RWPE2 (cell line): ENCODE results near the gene EIF2D.

Experiments
- ATAC-seq: fragments of 200-7000 bp; cut with Tn5 transposase; 3 replicates; pipeline ENCODE4 v1.9.1; 2021; ENCODE audit warnings: low read depth
- DNase-seq: peaks from one replicate; pipeline ENCODE4 v3.0.0-alpha.2; 2020; ENCODE audit warnings: low spot score
- H3K27ac ChIP-seq: fragments of 450-650 bp; 2 replicates; pipeline ENCODE4 v1.5.1; 2017; ENCODE audit warnings: mild to moderate bottlenecking; ENCODE audit not compliant: poor library complexity, severe bottlenecking
- H3K27me3 ChIP-seq: fragments of 250-450 bp; sonication (Bioruptor Pico); 2 replicates; pipeline ENCODE4 v1.5.1; 2021; ENCODE audit warnings: mild to moderate bottlenecking, moderate library complexity; ENCODE audit not compliant: insufficient read depth, poor library complexity, severe bottlenecking
- H3K36me3 ChIP-seq: fragments of 250-450 bp; sonication (Bioruptor Pico); 2 replicates; pipeline ENCODE4 v1.5.1; 2020; ENCODE audit warnings: low read depth, mild to moderate bottlenecking, moderate library complexity
- H3K4me1 ChIP-seq: fragments of 250-450 bp; sonication (Bioruptor Pico); 2 replicates; pipeline ENCODE4 v1.5.1; 2021; ENCODE audit warnings: mild to moderate bottlenecking, moderate library complexity; ENCODE audit not compliant: insufficient read depth, poor library complexity, severe bottlenecking
- H3K4me3 ChIP-seq: fragments of 250-450 bp; sonication (Bioruptor Pico); 2 replicates; pipeline ENCODE4 v1.5.1; 2021; ENCODE audit warnings: mild to moderate bottlenecking, moderate library complexity; ENCODE audit not compliant: severe bottlenecking
- H3K9me3 ChIP-seq: fragments of 250-450 bp; sonication (Bioruptor Pico); 2 replicates; pipeline ENCODE4 v1.5.1; 2021; ENCODE audit warnings: mild to moderate bottlenecking, moderate library complexity; ENCODE audit not compliant: severe bottlenecking
- TF ChIP-seq, protein P1 (sequence below): fragments of 450-650 bp; IDR thresholded peaks from one replicate; pipeline ENCODE4 v1.5.1; 2017; ENCODE audit warnings: mild to moderate bottlenecking, moderate library complexity; ENCODE audit not compliant: poor library complexity, severe bottlenecking

The EIF2D gene

DNA sequence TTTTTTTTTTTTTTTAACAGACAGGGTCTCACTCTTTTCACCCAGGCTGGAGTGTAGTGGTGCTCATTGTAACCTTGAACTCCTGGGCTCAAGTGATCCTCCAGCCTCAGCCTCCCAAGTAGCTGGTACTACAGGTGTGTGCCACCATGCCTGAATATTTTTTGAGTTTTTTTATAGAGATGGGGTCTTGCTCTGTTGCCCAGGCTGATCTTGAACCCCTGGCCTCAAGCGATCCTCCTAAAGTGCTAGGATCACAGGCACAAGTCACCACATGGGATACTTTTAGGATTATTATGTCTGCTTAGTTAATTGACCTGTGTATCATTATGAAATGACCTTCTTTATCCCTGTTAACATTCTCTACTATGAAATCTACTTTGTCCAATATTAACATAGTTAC lies 66.9 kb downstream of the EIF2D start:
- Histone ChIP-seq H3K4me3 (no peak overlapping the region), H3K27ac (no peak overlapping the region), H3K4me1 (no peaks in the 10 kb centered on the region), H3K27me3 (no peaks in the 10 kb centered on the region), H3K9me3 (no peaks in the 10 kb centered on the region), H3K36me3 (no peaks in the 10 kb centered on the region)
- DNase-seq: no peak
- ATAC-seq: no peak
- TF ChIP-seq, protein P1, sequence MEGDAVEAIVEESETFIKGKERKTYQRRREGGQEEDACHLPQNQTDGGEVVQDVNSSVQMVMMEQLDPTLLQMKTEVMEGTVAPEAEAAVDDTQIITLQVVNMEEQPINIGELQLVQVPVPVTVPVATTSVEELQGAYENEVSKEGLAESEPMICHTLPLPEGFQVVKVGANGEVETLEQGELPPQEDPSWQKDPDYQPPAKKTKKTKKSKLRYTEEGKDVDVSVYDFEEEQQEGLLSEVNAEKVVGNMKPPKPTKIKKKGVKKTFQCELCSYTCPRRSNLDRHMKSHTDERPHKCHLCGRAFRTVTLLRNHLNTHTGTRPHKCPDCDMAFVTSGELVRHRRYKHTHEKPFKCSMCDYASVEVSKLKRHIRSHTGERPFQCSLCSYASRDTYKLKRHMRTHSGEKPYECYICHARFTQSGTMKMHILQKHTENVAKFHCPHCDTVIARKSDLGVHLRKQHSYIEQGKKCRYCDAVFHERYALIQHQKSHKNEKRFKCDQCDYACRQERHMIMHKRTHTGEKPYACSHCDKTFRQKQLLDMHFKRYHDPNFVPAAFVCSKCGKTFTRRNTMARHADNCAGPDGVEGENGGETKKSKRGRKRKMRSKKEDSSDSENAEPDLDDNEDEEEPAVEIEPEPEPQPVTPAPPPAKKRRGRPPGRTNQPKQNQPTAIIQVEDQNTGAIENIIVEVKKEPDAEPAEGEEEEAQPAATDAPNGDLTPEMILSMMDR: no peak

DNA sequence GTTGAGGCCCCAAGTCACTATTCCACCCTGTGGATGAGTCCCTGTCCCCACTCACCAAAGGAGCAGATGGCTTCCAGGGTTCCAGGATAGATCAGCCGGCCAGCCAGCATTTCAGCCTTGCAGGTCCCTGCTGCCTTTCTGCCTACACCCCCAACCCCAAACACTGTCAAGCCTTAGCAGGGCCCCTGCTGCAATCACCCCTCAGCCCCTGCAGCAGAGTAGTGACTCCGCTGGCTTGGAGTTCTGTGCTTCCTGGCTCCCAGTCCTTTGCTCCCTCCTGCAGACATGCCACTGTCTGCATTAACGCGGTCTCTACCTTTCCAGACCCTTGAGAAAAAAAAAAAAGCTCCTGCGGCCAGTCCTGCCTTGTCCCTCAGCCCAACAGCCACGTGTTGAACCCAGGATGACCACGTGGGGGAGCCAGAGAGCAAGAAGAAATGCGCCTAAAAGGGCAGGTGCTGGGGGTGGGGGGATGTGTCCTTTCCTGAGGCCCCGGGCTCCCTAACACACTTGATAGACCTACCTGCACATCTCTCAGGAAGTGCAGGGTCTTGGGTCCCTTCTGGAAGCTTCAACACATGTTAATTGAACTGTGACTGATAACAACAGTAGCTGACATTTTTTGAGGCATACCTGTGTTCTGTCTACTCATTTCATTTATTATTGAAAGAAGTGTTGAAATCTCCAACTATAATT lies 67.6 kb downstream of the EIF2D start:
- no peak overlapping the region for H3K4me3 ChIP-seq
- DNase-seq: no peak
- TF ChIP-seq, protein P1: peak; percentile 92
- no peaks in the 10 kb centered on the region for H3K27me3 ChIP-seq
- H3K4me1 ChIP-seq: no peaks in the 10 kb centered on the region
- no peak overlapping the region for H3K27ac ChIP-seq
- no peaks in the 10 kb centered on the region for H3K9me3 ChIP-seq
- H3K36me3 ChIP-seq: no peaks in the 10 kb centered on the region
- ATAC-seq: peak; percentile 68; the same call in 1 of the 3 replicates
